H1 (cell line): ENCODE results near the gene TRAP1.

Experiments
- CBX5 ChIP-seq: fragments of 300-800, 300-1000 bp; sonication (generic); IDR thresholded peaks from 2 replicates; pipeline ENCODE4 v1.7.1; 2016; ENCODE audit warnings: antibody characterized with exemption, low read length, low read depth
- CREB1 ChIP-seq: IDR thresholded peaks from 2 replicates; pipeline ENCODE4 v1.6.1; 2012; ENCODE audit warnings: inconsistent platforms
- CTCF ChIP-seq, 3 experiments: IDR thresholded peaks; 1 replicate in 2 of 3; 2 replicates in 1 of 3; pipeline versions ENCODE4 v1.5.1 to v1.6.1; 2011; ENCODE audit warnings: low read length in 3 of 3, mild to moderate bottlenecking in 3 of 3, inconsistent platforms in 2 of 3, low read depth in 1 of 3, moderate library complexity in 1 of 3; ENCODE audit not compliant: insufficient read depth in 1 of 3; ENCODE audit errors: control extremely low read depth in 1 of 3
- EGR1 ChIP-seq: IDR thresholded peaks from 2 replicates; pipeline ENCODE4 v1.6.1; 2011; ENCODE audit warnings: low read depth, low read length, borderline replicate concordance
- MAFK ChIP-seq: IDR thresholded peaks from 2 replicates; pipeline ENCODE4 v1.6.1; 2012; ENCODE audit warnings: low read depth, mild to moderate bottlenecking, improper control_type of control experiment, low read length
- MAX ChIP-seq: IDR thresholded peaks from 2 replicates; pipeline ENCODE4 v1.6.1; 2012; ENCODE audit warnings: inconsistent platforms
- POLR2A ChIP-seq, 2 experiments: IDR thresholded peaks; 1 replicate in 1 of 2; 2 replicates in 1 of 2; pipeline ENCODE4 v1.6.1; 2011; ENCODE audit warnings: low read depth in 2 of 2, low read length in 2 of 2, mild to moderate bottlenecking in 2 of 2; ENCODE audit errors: control extremely low read depth in 1 of 2
- POLR2AphosphoS5 ChIP-seq: IDR thresholded peaks from 2 replicates; pipeline ENCODE4 v1.6.1; 2011; ENCODE audit warnings: low read depth, low read length
- RBBP5 ChIP-seq: IDR thresholded peaks from 2 replicates; pipeline ENCODE4 v1.7.1; 2012; ENCODE audit warnings: low read depth, mild to moderate bottlenecking, inconsistent platforms, low read length, moderate library complexity, borderline replicate concordance
- RFX5 ChIP-seq: IDR thresholded peaks from 2 replicates; pipeline ENCODE4 v1.6.1; 2011; ENCODE audit warnings: low read depth, low read length, improper control_type of control experiment, borderline replicate concordance
- SIX5 ChIP-seq: IDR thresholded peaks from 2 replicates; pipeline ENCODE4 v1.6.1; 2011; ENCODE audit warnings: mild to moderate bottlenecking, low read depth, low read length

GRCh38 chr16:3754772-3755171, 37.4 kb upstream of the TRAP1 start:
- TF ChIP-seq POLR2A (IDR thresholded peaks at IDR 0.05; ENCODE audit: control extremely low read depth in 1 of 2, low read depth in 2 of 2, low read length in 2 of 2) (no peak), CTCF (IDR thresholded peaks at IDR 0.05; ENCODE audit: control extremely low read depth in 1 of 3, insufficient read depth in 1 of 3, low read depth in 1 of 3, low read length in 3 of 3) (no peak), MAFK (no peak), MAX (no peak), EGR1 (no peak), RFX5 (no peak), SIX5 (no peak), CREB1 (no peak), CBX5 (no peak), POLR2AphosphoS5 (no peak), RBBP5 (no peak)
